Measurements from ENCODE around the gene NEFH.
"Not testable (repeated sequence)": the region's sequence is repeated elsewhere in the genome, so short reads cannot be mapped to it uniquely, and the experiment has no call there.

Gene NEFH, protein sequence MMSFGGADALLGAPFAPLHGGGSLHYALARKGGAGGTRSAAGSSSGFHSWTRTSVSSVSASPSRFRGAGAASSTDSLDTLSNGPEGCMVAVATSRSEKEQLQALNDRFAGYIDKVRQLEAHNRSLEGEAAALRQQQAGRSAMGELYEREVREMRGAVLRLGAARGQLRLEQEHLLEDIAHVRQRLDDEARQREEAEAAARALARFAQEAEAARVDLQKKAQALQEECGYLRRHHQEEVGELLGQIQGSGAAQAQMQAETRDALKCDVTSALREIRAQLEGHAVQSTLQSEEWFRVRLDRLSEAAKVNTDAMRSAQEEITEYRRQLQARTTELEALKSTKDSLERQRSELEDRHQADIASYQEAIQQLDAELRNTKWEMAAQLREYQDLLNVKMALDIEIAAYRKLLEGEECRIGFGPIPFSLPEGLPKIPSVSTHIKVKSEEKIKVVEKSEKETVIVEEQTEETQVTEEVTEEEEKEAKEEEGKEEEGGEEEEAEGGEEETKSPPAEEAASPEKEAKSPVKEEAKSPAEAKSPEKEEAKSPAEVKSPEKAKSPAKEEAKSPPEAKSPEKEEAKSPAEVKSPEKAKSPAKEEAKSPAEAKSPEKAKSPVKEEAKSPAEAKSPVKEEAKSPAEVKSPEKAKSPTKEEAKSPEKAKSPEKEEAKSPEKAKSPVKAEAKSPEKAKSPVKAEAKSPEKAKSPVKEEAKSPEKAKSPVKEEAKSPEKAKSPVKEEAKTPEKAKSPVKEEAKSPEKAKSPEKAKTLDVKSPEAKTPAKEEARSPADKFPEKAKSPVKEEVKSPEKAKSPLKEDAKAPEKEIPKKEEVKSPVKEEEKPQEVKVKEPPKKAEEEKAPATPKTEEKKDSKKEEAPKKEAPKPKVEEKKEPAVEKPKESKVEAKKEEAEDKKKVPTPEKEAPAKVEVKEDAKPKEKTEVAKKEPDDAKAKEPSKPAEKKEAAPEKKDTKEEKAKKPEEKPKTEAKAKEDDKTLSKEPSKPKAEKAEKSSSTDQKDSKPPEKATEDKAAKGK

DNA sequence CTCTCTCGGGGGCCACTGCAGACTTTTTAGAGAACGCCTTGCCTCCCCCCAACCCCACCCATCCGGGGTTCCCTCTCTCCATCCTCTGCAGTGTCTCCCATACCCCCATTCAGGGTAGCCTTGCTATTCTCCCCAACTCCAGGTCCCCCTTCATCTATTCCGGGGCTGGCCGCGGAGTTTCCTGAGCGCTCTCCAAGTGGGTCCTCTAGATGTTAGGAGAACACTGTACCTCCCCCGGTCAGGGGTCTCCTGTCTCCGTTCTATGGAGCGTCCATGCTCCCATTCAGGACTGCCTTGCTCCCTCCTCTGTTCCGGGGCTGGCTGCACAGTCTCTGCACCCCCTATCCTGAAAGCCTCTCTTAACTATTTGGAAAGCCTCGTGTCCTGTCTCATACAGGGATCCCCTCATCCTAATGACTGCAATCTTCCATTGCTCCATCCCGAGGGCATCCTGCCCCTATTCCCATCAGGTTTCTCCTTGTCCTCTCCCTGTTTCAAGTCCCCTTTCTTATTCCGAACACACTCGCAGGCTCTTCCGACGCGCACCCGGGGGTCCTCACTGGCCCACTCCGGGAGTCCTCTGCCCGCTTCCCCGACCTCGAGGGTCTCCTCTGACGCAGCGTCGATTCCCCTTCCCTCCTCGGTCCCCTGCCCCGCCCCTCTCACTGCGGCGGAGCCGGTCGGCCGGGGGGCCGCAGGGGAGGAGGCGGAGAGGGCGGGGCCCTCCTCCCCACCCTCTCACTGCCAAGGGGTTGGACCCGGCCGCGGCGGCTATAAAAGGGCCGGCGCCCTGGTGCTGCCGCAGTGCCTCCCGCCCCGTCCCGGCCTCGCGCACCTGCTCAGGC, at the start of gene NEFH:
TSS of gene NEFH (plus strand) at position 802 of the 845 bp plus-strand sequence. CDS start 45 bp downstream, outside the sequence.
- no peak for DNase-seq (ENCODE audit: low read depth in 3 of 3)

DNA sequence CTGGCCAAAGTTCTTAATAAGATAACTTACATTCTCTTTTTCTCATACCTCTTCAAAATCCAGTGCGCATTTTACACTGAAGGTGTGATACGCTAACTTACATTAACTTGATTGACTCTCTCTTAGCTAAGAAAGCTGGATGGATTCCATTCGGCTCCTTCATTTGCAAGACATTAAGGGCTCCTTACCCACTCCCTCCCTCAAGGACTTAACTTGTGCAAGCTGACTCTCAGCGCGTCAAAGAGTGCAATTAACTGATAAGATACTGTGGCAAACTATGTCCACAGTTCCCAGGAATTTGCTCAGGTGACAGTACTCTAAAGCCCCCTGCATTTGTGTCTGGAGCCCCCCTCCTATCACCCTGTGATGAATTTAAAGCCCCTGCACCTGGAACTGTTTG, 48.0 kb upstream of the NEFH start:
- DNase-seq (ENCODE audit: low read depth in 3 of 3) = no peak

DNA sequence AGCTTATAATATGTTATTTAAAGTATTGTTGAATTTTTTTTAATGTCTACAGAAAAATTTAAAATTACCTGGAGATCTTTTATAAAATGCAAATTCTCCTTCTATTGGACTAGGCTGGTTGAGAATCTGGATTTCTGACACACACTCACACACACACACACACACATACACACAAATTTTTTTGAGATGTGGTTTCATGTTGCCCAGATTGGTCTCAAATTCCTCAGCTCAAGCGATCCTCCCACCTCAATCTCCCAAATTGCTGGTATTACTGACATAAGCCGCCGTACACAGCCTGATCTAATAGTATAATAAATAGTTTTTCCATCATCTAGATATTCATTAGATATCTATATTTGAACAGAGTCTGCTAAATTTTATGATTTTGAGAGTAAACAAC, 46.2 kb upstream of the NEFH start:
- no peak for DNase-seq (ENCODE audit: low read depth in 3 of 3)

DNA sequence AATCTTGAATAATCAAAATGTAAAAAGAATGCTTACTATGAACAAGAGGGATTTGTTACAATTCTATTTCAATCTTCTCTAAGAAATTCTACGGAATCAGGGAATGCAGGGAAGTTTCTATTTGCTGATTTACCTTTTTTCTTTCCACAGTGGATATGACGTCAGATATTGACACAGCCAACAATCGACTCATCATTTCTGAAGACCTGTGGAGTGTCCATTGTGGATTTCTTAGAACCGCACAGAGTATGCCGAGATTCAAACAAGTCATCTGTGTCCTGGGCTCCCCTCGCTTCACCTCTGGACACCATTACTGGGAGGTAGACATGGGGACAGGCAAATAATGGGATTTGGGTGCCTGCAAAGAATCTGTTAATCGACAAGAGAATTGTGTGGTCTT, 45.7 kb upstream of the NEFH start:
- DNase-seq (ENCODE audit: low read depth in 3 of 3) = no peak

DNA sequence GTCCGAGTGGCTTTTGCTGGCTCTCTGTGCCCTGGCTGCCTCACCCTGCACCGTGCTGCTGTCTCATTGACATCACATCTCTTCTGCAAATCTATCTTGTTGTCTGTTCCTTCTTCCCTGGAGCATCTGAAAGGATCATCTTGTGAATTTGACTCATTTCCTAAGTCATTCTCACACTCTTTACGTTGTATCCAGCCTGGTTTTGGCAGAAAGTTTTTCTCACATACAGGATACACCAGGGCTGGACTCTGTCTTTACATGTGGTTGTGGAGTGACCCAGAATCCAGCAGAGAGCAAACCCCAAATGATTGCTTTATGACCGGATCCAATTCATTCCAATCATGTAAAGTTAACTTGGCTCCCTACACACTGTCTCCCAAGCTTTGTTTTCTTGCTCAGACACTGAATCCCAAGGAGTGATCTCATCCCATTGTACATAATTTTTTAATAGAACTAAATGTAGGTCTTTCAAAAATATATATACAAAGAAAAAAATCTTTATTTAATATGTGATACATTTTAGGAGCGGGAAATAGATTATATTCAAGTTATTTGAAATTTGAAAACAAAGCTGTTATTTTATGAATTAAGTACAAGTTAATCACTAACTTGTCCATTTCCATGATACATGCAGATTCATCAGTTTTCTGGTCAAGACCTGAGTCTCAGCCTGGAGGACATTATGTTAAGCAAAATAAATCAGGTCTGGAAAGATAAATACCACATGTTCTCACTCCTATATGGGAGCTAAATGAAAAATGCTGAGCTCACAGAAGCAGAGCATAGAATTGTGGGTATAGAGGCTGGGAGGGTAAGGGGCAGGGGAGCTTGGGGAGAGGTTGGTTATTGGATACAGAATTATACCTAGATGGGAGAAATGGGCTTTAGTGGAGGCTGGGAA, 44.5 kb upstream of the NEFH start:
- DNase-seq (ENCODE audit: low read depth in 3 of 3) = no peak

DNA sequence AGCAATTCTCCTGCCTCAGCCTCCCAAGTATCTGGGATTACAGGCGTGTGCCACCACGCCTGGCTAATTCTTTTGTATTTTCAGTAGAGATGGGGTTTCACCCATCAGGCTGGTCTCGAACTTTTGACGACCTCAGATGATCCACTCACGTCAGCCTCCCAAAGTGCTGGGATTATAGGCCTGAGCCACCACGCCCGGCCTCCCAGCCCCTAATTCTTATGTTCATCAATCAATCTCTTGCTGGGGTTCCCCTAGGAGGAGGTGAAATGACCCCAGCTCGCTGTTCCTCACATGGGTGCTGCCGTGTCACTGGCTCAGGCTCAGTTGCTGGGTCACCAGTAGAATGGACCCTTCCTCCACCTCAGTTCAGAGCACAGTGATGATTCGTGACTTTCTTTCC, 41.7 kb upstream of the NEFH start, which contains the start of gene RFPL1:
TSS of gene RFPL1 (plus strand) at position 301 of the 400 bp plus-strand sequence.
- not testable (repeated sequence) for DNase-seq (ENCODE audit: low read depth in 3 of 3)

DNA sequence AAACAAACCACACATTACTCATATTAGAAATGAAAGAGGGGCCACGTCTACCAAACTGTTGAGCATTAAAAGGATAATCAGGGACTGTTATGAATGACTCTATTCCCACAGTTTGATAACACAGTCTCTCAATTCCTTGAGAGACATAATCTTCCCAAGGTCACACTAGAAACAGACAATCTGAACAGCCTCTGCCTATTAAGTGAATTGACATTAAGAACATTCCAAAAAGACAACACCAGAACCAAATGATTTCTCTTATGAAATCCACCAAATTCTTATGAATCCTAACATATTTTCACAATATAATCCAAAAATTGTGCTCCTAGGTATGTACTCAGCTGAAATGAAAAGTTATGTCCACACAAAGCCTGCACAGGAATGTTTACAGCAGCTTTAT, 37.0 kb upstream of the NEFH start:
- no peak for DNase-seq (ENCODE audit: low read depth in 3 of 3)

DNA sequence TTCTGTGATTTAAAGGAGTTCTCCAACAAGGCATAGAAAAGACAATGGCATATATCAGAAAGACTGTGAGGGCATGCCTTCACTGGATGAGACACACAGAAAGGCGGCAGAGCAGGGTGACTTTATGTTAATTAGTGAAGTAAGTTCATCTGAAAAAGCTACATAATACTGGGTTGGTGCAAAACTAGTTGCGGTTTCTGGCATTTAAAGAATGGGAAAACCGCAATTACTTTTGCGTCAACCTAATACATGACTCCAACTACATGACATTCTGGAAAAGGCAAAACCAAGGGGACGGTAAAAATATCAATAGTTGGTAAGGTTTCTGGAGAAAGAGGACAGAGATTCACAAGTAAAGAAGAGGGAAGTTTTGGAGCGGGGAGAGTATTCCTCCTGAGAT, 36.6 kb upstream of the NEFH start:
- DNase-seq (ENCODE audit: low read depth in 3 of 3) = no peak

DNA sequence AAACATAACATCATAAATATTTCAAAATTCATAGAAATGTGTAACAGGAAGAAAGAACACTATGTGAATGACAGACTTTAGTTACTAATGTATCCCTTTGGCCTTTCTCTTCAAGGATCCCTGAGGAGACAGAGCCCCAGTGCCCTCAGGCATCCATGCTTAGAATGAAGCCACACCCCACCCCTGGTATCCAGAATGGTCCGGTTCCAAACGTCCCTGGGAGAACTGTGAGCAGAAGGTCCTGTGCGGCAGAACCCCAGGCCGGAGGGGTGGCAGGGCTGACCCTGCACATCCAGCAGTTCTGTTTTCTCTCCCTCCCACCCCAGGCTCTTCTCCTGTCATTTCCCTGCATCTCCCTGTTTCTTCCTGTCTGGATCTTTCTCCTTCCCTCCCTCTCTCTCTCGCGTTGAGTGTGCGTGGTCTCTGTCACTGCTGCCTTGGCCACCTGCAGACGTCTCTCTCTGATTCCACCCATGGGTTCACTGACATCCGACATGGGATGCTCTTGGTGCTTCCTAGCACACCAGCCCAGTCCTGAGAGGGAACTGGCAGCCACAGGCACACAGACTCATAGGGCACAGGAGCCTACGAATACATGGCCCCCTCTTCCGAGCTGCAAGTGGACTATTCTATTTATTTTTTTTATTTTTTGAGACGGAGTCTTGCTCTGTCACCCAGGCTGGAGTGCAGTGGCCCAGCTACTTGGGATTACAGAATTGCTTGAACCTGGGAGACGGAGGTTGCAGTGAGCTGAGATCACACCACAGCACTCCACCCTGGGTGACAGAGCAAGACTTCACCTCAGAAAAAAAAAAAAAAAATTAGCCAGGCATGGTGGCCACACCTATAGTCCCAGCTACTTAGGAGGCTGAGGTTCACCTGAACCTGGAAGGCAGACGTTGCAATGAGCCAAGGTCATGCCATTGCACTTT, 35.9 kb upstream of the NEFH start:
- no peak for DNase-seq (ENCODE audit: low read depth in 3 of 3)

DNA sequence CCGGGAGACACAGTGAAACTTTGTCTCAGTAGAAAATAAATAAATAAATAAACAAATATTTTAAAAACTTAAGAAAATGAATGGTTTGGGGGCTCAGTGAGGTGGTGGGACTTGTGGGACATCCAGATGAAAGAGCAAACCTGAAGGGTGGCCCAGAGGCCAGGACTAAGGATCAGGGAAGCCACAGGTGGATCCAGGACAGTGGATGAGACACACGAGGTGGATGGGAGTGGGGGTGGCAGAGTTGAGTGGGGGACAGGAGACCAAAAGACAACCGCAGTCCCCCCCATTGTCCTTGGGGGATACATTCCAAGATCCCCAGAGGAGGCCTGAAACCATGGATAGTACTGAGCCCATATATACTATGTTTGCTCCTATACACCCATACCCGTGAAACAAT, 34.5 kb upstream of the NEFH start:
- DNase-seq (ENCODE audit: low read depth in 3 of 3) = no peak

DNA sequence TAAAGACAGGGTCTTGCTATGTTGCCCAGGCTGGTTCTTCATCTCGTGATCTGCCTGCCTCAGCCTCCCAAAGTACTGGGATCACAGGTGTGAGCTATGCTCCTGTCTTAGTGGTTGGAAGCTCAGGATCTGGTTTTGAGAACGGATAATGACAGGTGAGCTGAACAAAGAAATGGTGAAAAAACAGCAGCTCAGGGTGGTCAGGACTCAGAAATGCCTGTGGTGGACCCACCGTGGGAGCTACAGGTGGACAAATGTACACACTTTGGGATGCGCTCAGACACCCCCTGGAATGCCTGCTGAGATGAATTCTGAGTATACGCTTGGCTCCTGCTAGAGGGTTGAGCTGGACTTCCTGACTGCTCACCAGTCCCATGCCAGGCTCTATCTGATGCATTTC, 32.1 kb upstream of the NEFH start:
- no peak for DNase-seq (ENCODE audit: low read depth in 3 of 3)

DNA sequence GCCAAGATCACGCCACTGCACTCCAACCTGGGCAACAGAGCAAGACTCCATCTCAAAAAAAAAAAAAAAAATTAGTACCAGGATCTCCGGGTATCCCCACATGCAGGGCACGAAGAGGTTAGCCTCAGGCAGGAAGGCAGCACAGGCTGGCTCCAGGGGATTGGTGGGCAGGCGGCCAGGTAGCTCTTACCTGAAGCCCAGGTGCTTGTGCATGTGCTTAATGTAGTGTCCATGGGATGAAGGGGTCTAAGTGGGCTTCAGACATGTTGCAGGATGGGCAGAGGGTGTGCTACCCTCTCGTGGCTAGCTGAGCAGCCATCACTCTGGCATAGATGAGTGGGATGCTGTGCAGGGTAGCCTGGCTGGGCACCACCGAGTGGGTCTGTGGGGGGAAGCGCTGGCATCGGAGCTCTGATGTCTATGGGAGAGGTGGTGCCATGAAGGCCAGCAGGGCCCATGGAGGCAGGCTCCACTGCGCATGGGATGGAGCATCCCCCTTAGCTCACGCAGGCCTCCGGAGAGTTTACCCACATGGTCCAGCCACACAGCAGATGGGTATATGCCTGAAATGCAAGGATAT, 30.6 kb upstream of the NEFH start:
- no peak for DNase-seq (ENCODE audit: low read depth in 3 of 3)

DNA sequence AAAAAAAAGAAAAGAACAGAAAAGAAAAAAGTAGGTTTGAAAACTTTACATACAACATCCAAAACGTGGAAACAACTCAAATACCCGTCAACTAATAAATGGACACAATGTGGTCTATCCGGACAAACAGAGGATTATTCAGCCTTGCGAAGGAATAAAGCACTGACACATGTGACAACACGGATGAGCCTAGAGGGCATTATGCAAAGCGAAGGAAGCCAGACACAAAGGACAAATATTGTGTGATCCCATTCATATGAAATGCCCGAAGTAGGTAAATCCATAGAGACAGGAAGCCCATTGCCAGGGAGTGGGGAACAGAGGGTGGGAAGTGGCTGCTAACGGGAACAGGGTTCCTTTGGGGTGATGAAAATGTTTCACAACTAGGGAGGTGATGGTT, 29.8 kb upstream of the NEFH start:
- no peak for DNase-seq (ENCODE audit: low read depth in 3 of 3)

DNA sequence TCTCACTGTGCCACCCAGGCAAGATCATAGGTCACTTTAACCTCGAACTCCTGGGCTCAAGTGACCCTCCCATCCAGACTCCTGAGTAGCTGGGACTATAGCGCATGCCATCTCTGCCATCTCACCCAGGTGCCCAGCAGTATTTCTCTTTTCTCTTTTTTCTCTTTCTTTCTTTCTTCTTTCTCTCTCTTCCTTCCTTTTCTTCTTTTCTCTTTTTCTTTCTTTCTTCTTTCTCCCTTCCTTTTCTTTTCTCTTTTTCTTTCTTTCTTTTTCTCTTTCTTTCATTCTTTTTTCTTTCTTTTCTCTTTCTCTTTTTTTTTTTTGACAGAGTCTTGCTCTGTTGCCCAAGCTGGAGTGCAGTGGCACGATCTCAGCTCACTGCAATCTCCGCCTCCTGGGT, 28.2 kb upstream of the NEFH start:
- DNase-seq (ENCODE audit: low read depth in 3 of 3) = no peak

DNA sequence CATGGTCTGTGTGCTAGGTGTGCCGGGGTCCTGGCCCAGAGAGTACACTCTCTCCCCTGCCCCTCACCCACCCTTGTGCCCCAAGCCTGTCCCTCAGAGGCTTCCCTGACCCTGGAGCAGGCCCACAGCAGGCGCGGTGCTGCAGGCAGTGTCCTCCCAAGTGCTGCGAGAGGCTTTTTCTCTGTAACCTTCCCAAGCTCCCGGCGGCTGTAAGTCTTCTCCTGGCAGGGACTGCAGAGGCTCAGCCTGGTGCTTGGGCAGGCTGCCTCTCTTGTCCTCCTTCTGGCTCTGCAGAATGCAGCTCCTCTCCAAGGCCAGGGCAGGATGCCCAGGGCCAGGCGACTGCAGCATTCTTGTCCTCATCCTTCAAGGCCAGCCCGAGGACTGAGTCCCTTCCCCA, 25.7 kb upstream of the NEFH start:
- no peak for DNase-seq (ENCODE audit: low read depth in 3 of 3)

DNA sequence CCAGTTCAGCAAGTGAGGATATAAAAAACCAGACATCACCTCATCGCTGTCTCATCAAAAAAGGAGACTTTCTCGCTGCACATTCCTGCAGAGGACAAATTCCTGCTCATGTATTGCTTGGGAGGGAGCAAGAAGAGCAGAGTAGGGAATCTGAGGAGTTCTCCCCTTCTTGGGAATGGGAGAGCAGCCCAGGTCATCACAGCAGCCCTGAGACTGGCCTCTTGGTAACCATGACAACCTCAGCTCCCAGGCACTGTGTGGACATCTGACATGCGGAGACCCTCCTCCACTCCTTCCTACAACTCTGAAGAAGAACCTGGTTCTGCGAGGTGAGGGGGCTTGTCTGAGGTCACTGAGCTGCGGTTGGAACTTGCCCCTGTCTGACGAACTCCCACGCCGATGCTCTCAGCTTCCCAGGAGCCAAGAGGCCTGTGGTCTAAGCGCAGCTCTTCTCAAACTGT, 23.8 kb upstream of the NEFH start:
- no peak for DNase-seq (ENCODE audit: low read depth in 3 of 3)

DNA sequence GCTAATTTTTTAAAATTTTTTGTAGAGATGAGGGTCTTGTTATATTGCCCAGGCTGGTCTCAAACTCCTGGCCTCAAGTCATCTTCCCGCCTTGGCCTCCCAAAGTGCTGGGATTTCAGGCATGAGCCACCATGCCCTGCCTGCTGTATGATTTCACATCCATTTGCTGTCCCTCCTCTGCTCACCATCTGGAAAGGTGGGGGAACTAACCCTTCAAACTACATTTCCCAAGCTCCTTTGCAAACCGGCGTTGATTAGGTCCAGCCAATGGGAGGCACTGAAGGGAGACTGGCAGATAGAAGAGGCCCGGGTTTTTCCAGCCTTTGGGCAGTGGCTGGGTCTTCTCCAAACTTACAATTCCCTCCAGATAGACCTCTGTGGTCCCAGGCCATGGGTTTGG, 22.3 kb upstream of the NEFH start:
- no peak for DNase-seq (ENCODE audit: low read depth in 3 of 3)

DNA sequence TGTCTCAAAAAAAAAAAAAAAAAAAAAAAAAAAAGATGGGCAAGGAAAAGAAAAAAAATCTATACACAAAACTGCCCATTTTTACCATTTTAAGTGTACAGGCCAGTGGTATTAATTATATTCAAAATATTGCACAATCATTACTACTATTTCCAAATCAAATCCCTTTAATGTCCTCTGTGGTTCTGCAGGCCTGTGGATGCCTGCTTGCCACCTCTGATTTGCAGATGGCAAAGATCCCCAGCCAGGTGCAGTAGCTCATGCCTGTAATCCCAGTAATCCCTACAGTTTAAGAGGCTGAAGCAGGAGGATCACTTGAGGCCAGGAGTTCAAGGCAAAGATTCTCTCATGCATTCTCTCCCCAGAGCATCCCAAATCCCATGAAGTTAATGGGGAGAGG, 21.5 kb upstream of the NEFH start:
- no peak for DNase-seq (ENCODE audit: low read depth in 3 of 3)

DNA sequence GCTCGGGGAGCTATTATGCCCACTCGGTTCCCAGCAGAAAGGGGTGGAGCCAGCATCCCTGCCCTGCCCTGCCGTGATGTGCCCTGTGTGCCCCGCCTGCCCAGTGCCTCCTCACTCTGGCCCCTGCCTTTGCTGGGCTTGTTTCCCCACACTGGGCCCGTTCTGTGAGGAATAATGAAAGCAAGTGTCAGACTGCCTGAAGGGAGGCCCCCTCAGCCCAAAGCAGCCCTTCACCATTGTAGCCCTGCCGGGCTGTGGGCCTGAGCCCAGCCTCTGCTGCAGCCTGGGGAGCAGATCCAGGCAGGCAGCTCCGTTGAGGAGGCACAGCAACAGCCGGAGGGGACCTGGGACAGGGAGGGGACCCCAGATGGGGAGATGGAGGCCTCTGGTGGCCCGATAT, 20.2 kb upstream of the NEFH start:
- no peak for DNase-seq (ENCODE audit: low read depth in 3 of 3)
